ENCODE measurements around the gene MICAL3.

Gene MICAL3

GRCh38 chr22:17920992-17921650 is 103.2 kb downstream of the MICAL3 start:
- Histone ChIP-seq H3K27ac (peak overlapping the region; percentile 89), H3K4me3 (ENCODE audit: low read depth, low read length) (no peak overlapping the region)

GRCh38 chr22:17920145-17920605 is 104.2 kb downstream of the MICAL3 start:
- Histone ChIP-seq H3K9me3 (ENCODE audit: control insufficient read depth, low read length) (no peaks in the 10 kb centered on the region), H3K9ac (no peak overlapping the region), H3K27ac (peak overlapping the region; percentile 89), H3K4me1 (peaks cover 49% of the 10 kb centered on the region), H3K36me3 (ENCODE audit: control insufficient read depth, insufficient read depth, low read length) (no peaks in the 10 kb centered on the region), H3K27me3 (ENCODE audit: control insufficient read depth, insufficient read depth, low read length) (no peaks in the 10 kb centered on the region), H3K79me2 (peaks cover 35% of the 10 kb centered on the region), H3K4me2 (ENCODE audit: low read length) (peak overlapping the region; percentile 63), H3K4me3 (ENCODE audit: low read depth, low read length) (peak overlapping the region; percentile 1), H2AFZ (no peak overlapping the region)
- TF ChIP-seq, protein P1, sequence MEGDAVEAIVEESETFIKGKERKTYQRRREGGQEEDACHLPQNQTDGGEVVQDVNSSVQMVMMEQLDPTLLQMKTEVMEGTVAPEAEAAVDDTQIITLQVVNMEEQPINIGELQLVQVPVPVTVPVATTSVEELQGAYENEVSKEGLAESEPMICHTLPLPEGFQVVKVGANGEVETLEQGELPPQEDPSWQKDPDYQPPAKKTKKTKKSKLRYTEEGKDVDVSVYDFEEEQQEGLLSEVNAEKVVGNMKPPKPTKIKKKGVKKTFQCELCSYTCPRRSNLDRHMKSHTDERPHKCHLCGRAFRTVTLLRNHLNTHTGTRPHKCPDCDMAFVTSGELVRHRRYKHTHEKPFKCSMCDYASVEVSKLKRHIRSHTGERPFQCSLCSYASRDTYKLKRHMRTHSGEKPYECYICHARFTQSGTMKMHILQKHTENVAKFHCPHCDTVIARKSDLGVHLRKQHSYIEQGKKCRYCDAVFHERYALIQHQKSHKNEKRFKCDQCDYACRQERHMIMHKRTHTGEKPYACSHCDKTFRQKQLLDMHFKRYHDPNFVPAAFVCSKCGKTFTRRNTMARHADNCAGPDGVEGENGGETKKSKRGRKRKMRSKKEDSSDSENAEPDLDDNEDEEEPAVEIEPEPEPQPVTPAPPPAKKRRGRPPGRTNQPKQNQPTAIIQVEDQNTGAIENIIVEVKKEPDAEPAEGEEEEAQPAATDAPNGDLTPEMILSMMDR (IDR thresholded peaks at IDR 0.05): no peak

More at GRCh38 chr22:17920992-17921650, 103.2 kb downstream of the MICAL3 start:
- Histone ChIP-seq H3K4me1 (peaks cover 49% of the 10 kb centered on the region), H3K4me2 (ENCODE audit: low read length) (peak overlapping the region; percentile 63), H2AFZ (no peak overlapping the region), H3K36me3 (ENCODE audit: control insufficient read depth, insufficient read depth, low read length) (no peaks in the 10 kb centered on the region), H3K9me3 (ENCODE audit: control insufficient read depth, low read length) (no peaks in the 10 kb centered on the region), H3K79me2 (peaks cover 34% of the 10 kb centered on the region), H3K27me3 (ENCODE audit: control insufficient read depth, insufficient read depth, low read length) (no peaks in the 10 kb centered on the region), H3K9ac (no peak overlapping the region)
- TF ChIP-seq, protein P1 (IDR thresholded peaks at IDR 0.05): no peak

DNA sequence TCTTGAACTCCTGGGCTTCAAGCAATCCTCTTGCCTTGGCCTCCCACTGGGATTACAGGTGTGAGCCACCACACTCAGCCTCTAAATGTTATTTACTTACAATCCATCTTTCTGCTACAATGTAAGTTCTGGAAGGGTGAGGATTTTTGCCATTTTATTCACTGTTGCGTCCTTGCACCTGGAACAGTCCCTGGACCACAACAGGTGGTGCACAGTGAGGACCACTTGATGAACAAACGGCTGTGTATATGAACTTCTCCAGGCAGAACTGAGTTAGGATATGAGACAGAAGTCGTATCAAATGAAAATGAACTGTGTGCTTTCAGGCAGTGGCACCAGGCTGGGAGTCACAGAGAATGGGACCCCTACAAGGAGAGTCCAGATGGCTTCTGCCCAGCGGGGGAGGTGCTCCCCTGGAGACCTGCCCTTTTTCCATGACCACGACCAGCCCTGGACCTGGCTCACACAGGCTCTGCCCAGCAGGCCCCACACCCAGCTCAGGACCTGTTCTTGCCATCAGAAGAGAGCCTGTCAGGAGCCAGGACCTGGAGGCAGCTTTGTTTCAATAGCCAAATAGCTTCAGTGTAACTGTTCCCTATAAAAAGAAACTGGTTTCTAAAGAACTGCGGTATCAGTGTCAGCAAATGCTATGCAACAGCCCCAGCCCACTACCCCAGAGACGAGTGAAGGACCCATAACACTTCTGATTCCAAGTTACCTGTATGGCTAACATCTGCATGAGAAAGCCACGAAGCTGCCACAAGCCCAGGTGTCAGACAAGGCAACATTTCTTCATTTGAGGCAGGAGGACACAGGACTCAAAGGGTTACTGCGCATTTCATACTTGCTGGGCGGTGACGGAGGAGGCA is 104.9 kb downstream of the MICAL3 start:
- TF ChIP-seq, protein P1 (IDR thresholded peaks at IDR 0.05): no peak
- Histone ChIP-seq H3K9me3 (ENCODE audit: control insufficient read depth, low read length) (no peaks in the 10 kb centered on the region), H3K27ac (peak overlapping the region; percentile 89), H3K9ac (no peak overlapping the region), H3K27me3 (ENCODE audit: control insufficient read depth, insufficient read depth, low read length) (no peaks in the 10 kb centered on the region), H3K4me3 (ENCODE audit: low read depth, low read length) (peak overlapping the region; percentile 1), H3K4me2 (ENCODE audit: low read length) (peak overlapping the region; percentile 63), H2AFZ (no peak overlapping the region), H3K4me1 (peaks cover 49% of the 10 kb centered on the region), H3K36me3 (ENCODE audit: control insufficient read depth, insufficient read depth, low read length) (no peaks in the 10 kb centered on the region), H3K79me2 (peaks cover 30% of the 10 kb centered on the region)

- Histone ChIP-seq H3K4me3 (ENCODE audit: low read depth, low read length) (no peak overlapping the region), H3K27me3 (ENCODE audit: control insufficient read depth, insufficient read depth, low read length) (no peaks in the 10 kb centered on the region), H3K4me2 (ENCODE audit: low read length) (no peak overlapping the region), H3K9me3 (ENCODE audit: control insufficient read depth, low read length) (no peaks in the 10 kb centered on the region), H3K36me3 (ENCODE audit: control insufficient read depth, insufficient read depth, low read length) (no peaks in the 10 kb centered on the region), H3K4me1 (peaks cover 51% of the 10 kb centered on the region), H3K79me2 (peaks cover 27% of the 10 kb centered on the region), H3K27ac (peak overlapping the region; percentile 89), H3K9ac (no peak overlapping the region), H2AFZ (no peak overlapping the region)
- TF ChIP-seq, protein P1 (IDR thresholded peaks at IDR 0.05): no peak
Measured at GRCh38 chr22:17918840-17919239, 105.5 kb downstream of the MICAL3 start.
